ENCODE measurements around the gene AKR7A2.

DNA sequence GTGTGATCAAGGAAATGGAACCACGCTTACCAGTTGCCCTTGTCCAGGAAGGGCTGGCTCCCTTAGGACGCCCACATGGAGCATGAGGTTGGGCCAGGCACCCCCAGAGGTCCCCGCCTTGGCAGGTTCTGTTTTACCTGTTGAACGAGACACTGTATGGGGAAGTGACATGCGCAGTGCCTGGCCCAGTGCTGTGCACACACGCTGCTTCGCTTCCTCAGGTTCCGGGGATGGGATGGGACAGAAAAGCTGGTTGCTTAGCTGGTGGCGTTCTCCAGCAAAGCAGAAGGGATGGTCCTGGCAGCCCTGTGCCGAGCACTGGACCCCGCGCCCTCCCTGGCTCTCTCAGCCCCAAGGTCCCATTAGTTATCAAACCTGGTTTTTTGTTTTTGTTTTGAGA is 20.9 kb upstream of the AKR7A2 start:
- TF ChIP-seq, protein P1, sequence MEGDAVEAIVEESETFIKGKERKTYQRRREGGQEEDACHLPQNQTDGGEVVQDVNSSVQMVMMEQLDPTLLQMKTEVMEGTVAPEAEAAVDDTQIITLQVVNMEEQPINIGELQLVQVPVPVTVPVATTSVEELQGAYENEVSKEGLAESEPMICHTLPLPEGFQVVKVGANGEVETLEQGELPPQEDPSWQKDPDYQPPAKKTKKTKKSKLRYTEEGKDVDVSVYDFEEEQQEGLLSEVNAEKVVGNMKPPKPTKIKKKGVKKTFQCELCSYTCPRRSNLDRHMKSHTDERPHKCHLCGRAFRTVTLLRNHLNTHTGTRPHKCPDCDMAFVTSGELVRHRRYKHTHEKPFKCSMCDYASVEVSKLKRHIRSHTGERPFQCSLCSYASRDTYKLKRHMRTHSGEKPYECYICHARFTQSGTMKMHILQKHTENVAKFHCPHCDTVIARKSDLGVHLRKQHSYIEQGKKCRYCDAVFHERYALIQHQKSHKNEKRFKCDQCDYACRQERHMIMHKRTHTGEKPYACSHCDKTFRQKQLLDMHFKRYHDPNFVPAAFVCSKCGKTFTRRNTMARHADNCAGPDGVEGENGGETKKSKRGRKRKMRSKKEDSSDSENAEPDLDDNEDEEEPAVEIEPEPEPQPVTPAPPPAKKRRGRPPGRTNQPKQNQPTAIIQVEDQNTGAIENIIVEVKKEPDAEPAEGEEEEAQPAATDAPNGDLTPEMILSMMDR (IDR thresholded peaks at IDR 0.05), result no peak
- no peak for TF ChIP-seq POLR2A (IDR thresholded peaks at IDR 0.05)
